NT2/D1 (cell line): Measurements from ENCODE around the gene MRPS2.

Experiments
- SUZ12 ChIP-seq: IDR thresholded peaks from 2 replicates; pipeline ENCODE4 v1.6.1; 2011; ENCODE audit not compliant: insufficient read length, insufficient read depth; ENCODE audit errors: extremely low read depth
- YY1 ChIP-seq: IDR thresholded peaks from 2 replicates; pipeline ENCODE4 v1.6.1; 2011; ENCODE audit not compliant: insufficient read length, insufficient read depth

DNA sequence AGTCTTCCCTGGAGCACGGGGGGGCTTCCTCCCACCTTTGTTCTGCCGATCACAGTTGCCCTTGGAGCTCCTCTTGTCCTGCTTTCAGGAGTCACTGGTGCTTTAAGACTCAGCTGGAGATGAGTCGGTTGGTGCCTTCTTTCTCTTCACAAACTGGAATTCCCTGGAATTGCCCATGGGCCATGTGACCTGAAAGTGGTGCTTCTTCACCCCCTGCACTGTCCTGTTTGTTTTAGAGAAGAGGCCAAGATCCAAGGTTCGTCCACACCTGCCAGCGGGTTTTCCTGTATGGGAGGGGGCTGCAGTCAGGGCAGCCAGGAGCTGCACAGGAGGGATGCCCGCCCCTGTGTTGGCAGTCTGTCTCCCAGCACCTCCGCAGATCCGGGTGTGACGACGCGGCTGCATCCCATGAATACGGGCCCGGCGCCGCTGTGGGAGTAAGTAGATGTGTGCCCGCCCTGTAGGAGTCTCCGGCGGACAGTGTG is 9.5 kb upstream of the MRPS2 start:
- TF ChIP-seq YY1 (no peak), SUZ12 (no peak)
